Measurements from ENCODE around the gene ARMC5.

ARMC5 gene

GRCh38 chr16:31428638-31429247, 30.6 kb upstream of the ARMC5 start:
- Histone ChIP-seq H4K91ac (ENCODE audit: low read length) (no peak overlapping the region), H3K4me3 (ENCODE audit: insufficient read depth in 1 of 2, low read depth in 1 of 2, low read length in 2 of 2) (no peak overlapping the region), H3K27ac (ENCODE audit: low read length, poor library complexity, severe bottlenecking) (no peak overlapping the region), H3K18ac (ENCODE audit: low read depth in 1 of 2, low read length in 2 of 2) (no peak overlapping the region), H3K27me3 (ENCODE audit: control insufficient read depth in 1 of 2, insufficient read depth in 1 of 2, low read length in 2 of 2) (peaks cover 17 to 23% of the 10 kb centered on the region in 2 experiments), H3K4me2 (ENCODE audit: low read length, poor library complexity, severe bottlenecking) (no peak overlapping the region), H3K79me1 (replicated peaks; ENCODE audit: low read length, poor library complexity, severe bottlenecking) (no peaks in the 10 kb centered on the region), H2AFZ (ENCODE audit: low read depth, low read length) (no peak overlapping the region), H2BK5ac (ENCODE audit: low read depth, low read length, poor library complexity, severe bottlenecking) (no peak overlapping the region), H4K8ac (ENCODE audit: low read length) (no peak overlapping the region), H3K9me3 (ENCODE audit: control insufficient read depth, low read length) (no peaks in the 10 kb centered on the region), H2AK5ac (ENCODE audit: low read length, severe bottlenecking) (no peak overlapping the region), H3K4me1 (ENCODE audit: control insufficient read depth, insufficient read depth, low read depth, low read length) (peaks cover 3% of the 10 kb centered on the region), H2BK12ac (ENCODE audit: low read length in 2 of 2) (no peak overlapping the region), H3K9ac (ENCODE audit: low read length) (no peak overlapping the region), H3K36me3 (ENCODE audit: control insufficient read depth in 1 of 2, insufficient read depth in 2 of 2, low read depth in 1 of 2, low read length in 2 of 2) (no peaks in the 10 kb centered on the region), H3K23ac (ENCODE audit: low read length in 2 of 2) (no peak overlapping the region), H2BK15ac (ENCODE audit: low read depth, poor library complexity, severe bottlenecking) (no peak overlapping the region), H3K14ac (ENCODE audit: low read length in 2 of 2) (no peak overlapping the region), H3K4ac (ENCODE audit: low read depth in 1 of 2, low read length in 2 of 2) (no peak overlapping the region), H2BK120ac (ENCODE audit: low read depth, low read length) (no peak overlapping the region)
- no peak for DNase-seq
- 81% methylated on average over 6 of the region's 7 CpGs for WGBS

- WGBS: no CpG with 5 or more reads among the region's 1 CpG
- no peak overlapping the region for H4K91ac ChIP-seq (ENCODE audit: low read length)
Measured at GRCh38 chr16:31429314-31429713, 30.0 kb upstream of the ARMC5 start.

GRCh38 chr16:31429796-31430195, 29.5 kb upstream of the ARMC5 start:
- no peak overlapping the region for H2BK5ac ChIP-seq (ENCODE audit: low read depth, low read length, poor library complexity, severe bottlenecking)
- no peak overlapping the region for H3K27ac ChIP-seq (ENCODE audit: low read length, poor library complexity, severe bottlenecking)
- H4K8ac ChIP-seq (ENCODE audit: low read length): no peak overlapping the region
- no peak overlapping the region for H3K4me2 ChIP-seq (ENCODE audit: low read length, poor library complexity, severe bottlenecking)
- H3K23ac ChIP-seq (ENCODE audit: low read length in 2 of 2): no peak overlapping the region
- no peak overlapping the region for H3K4ac ChIP-seq (ENCODE audit: low read depth in 1 of 2, low read length in 2 of 2)
- H3K9ac ChIP-seq (ENCODE audit: low read length): no peak overlapping the region
- H2AFZ ChIP-seq (ENCODE audit: low read depth, low read length): no peak overlapping the region
- H2BK120ac ChIP-seq (ENCODE audit: low read depth, low read length): no peak overlapping the region
- H3K9me3 ChIP-seq (ENCODE audit: control insufficient read depth, low read length): no peaks in the 10 kb centered on the region
- no peak overlapping the region for H2BK15ac ChIP-seq (ENCODE audit: low read depth, poor library complexity, severe bottlenecking)
- H4K91ac ChIP-seq (ENCODE audit: low read length): no peak overlapping the region
- no peaks in the 10 kb centered on the region for H3K79me1 ChIP-seq (replicated peaks; ENCODE audit: low read length, poor library complexity, severe bottlenecking)
- 82% methylated on average over 2 of the region's 3 CpGs for WGBS
- no peak overlapping the region for H3K14ac ChIP-seq (ENCODE audit: low read length in 2 of 2)
- no peak for DNase-seq
- H3K36me3 ChIP-seq (ENCODE audit: control insufficient read depth in 1 of 2, insufficient read depth in 2 of 2, low read depth in 1 of 2, low read length in 2 of 2): no peaks in the 10 kb centered on the region
- no peak overlapping the region for H3K18ac ChIP-seq (ENCODE audit: low read depth in 1 of 2, low read length in 2 of 2)
- no peak overlapping the region for H2BK12ac ChIP-seq (ENCODE audit: low read length in 2 of 2)
- H3K27me3 ChIP-seq (ENCODE audit: control insufficient read depth in 1 of 2, insufficient read depth in 1 of 2, low read length in 2 of 2): peaks cover 17 to 22% of the 10 kb centered on the region in 2 experiments
- no peak overlapping the region for H3K4me3 ChIP-seq (ENCODE audit: insufficient read depth in 1 of 2, low read depth in 1 of 2, low read length in 2 of 2)
- H3K4me1 ChIP-seq (ENCODE audit: control insufficient read depth, insufficient read depth, low read depth, low read length): peaks cover 3% of the 10 kb centered on the region
- H2AK5ac ChIP-seq (ENCODE audit: low read length, severe bottlenecking): no peak overlapping the region

More at GRCh38 chr16:31429314-31429713, 30.0 kb upstream of the ARMC5 start:
- Histone ChIP-seq H2AFZ (ENCODE audit: low read depth, low read length) (no peak overlapping the region), H3K14ac (ENCODE audit: low read length in 2 of 2) (no peak overlapping the region), H3K4me2 (ENCODE audit: low read length, poor library complexity, severe bottlenecking) (no peak overlapping the region), H2BK5ac (ENCODE audit: low read depth, low read length, poor library complexity, severe bottlenecking) (no peak overlapping the region), H3K27me3 (ENCODE audit: control insufficient read depth in 1 of 2, insufficient read depth in 1 of 2, low read length in 2 of 2) (peaks cover 17 to 23% of the 10 kb centered on the region in 2 experiments), H3K9ac (ENCODE audit: low read length) (no peak overlapping the region), H3K18ac (ENCODE audit: low read depth in 1 of 2, low read length in 2 of 2) (no peak overlapping the region), H3K4me3 (ENCODE audit: insufficient read depth in 1 of 2, low read depth in 1 of 2, low read length in 2 of 2) (no peak overlapping the region), H2BK15ac (ENCODE audit: low read depth, poor library complexity, severe bottlenecking) (no peak overlapping the region), H2BK12ac (ENCODE audit: low read length in 2 of 2) (no peak overlapping the region), H3K4me1 (ENCODE audit: control insufficient read depth, insufficient read depth, low read depth, low read length) (peaks cover 3% of the 10 kb centered on the region), H3K79me1 (replicated peaks; ENCODE audit: low read length, poor library complexity, severe bottlenecking) (no peaks in the 10 kb centered on the region), H3K27ac (ENCODE audit: low read length, poor library complexity, severe bottlenecking) (no peak overlapping the region), H2BK120ac (ENCODE audit: low read depth, low read length) (no peak overlapping the region), H3K4ac (ENCODE audit: low read depth in 1 of 2, low read length in 2 of 2) (no peak overlapping the region), H3K9me3 (ENCODE audit: control insufficient read depth, low read length) (no peaks in the 10 kb centered on the region), H3K36me3 (ENCODE audit: control insufficient read depth in 1 of 2, insufficient read depth in 2 of 2, low read depth in 1 of 2, low read length in 2 of 2) (no peaks in the 10 kb centered on the region), H2AK5ac (ENCODE audit: low read length, severe bottlenecking) (no peak overlapping the region), H3K23ac (ENCODE audit: low read length in 2 of 2) (no peak overlapping the region), H4K8ac (ENCODE audit: low read length) (no peak overlapping the region)
- no peak for DNase-seq

- Histone ChIP-seq H3K18ac (ENCODE audit: low read depth in 1 of 2, low read length in 2 of 2) (no peak overlapping the region), H3K27ac (ENCODE audit: low read length, poor library complexity, severe bottlenecking) (no peak overlapping the region), H2BK5ac (ENCODE audit: low read depth, low read length, poor library complexity, severe bottlenecking) (no peak overlapping the region), H3K79me1 (replicated peaks; ENCODE audit: low read length, poor library complexity, severe bottlenecking) (no peaks in the 10 kb centered on the region), H3K27me3 (ENCODE audit: control insufficient read depth in 1 of 2, insufficient read depth in 1 of 2, low read length in 2 of 2) (peaks cover 14 to 17% of the 10 kb centered on the region in 2 experiments), H3K9me3 (ENCODE audit: control insufficient read depth, low read length) (no peaks in the 10 kb centered on the region), H3K23ac (ENCODE audit: low read length in 2 of 2) (no peak overlapping the region), H3K4ac (ENCODE audit: low read depth in 1 of 2, low read length in 2 of 2) (no peak overlapping the region), H2BK12ac (ENCODE audit: low read length in 2 of 2) (no peak overlapping the region), H3K4me2 (ENCODE audit: low read length, poor library complexity, severe bottlenecking) (no peak overlapping the region), H3K9ac (ENCODE audit: low read length) (no peak overlapping the region), H4K8ac (ENCODE audit: low read length) (no peak overlapping the region), H3K4me3 (ENCODE audit: insufficient read depth in 1 of 2, low read depth in 1 of 2, low read length in 2 of 2) (no peak overlapping the region), H2AFZ (ENCODE audit: low read depth, low read length) (no peak overlapping the region), H4K91ac (ENCODE audit: low read length) (no peak overlapping the region), H3K4me1 (ENCODE audit: control insufficient read depth, insufficient read depth, low read depth, low read length) (peaks cover 3% of the 10 kb centered on the region), H3K36me3 (ENCODE audit: control insufficient read depth in 1 of 2, insufficient read depth in 2 of 2, low read depth in 1 of 2, low read length in 2 of 2) (no peaks in the 10 kb centered on the region), H2AK5ac (ENCODE audit: low read length, severe bottlenecking) (no peak overlapping the region), H2BK120ac (ENCODE audit: low read depth, low read length) (no peak overlapping the region), H2BK15ac (ENCODE audit: low read depth, poor library complexity, severe bottlenecking) (no peak overlapping the region), H3K14ac (ENCODE audit: low read length in 2 of 2) (no peak overlapping the region)
- 55% methylated on average over 5 of the region's 5 CpGs for WGBS
- no peak for DNase-seq
Measured at GRCh38 chr16:31430380-31431052, 28.8 kb upstream of the ARMC5 start.

All from mesenchymal stem cell (in vitro differentiated cells and primary cell).